ENCODE measurements around the gene ESYT3. TPM values are rescaled to one million over a fixed set of nuclear protein-coding genes. Genes with fewer than 3 reads are reported as not detected.

The ESYT3 gene
- total RNA-seq, 1 experiment from 2014 or later: 0.44 TPM

DNA sequence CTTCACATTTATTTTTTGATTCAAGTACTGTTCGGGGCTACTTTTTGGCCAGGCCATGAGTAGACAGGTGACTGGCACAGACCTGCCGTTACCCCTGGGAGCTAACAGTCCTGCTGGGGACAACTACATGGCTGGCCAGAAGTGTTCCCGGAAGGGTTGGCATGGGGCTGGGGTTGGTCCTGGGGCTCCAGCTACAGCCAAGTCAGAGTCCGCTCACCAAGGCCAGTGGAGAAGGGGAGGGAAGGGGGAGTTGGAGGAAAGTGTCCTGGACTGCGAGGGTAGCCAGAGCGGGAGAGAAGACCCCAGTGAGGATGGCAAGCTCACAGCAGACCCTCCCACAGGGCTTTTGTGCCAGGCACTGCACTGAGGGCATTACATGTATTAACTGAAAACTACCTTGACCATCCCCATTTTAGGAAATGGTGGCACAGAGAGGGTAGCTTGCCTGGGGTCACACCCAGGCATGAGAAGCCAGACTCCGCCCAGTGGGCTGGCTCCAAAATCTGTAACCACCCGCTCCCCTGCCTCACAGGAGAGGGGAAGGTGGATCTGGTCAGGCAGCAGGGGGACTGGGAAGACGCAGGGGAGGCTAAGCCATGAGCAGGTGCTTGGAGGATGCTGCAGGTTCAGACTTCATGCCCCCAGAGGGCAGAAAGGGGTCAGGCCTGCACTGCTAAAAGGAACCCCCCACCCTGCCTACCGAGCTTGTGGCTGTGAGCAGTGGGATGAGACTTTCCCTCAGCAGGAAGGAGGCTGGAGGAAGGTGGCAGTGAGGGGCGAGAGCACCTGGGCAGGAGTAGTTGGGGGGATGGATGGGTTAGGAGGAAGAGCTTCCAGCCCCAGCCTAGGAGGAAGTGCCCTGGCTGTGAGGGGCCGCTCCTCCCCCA, 38.3 kb upstream of the ESYT3 start:
- Mint-ChIP-seq H3K4me3 (ENCODE audit: unreplicated experiment) (no peak overlapping the region), H3K4me1 (ENCODE audit: insufficient read depth, unreplicated experiment) (peaks cover 2% of the 10 kb centered on the region), H3K27me3 (ENCODE audit: insufficient read depth, unreplicated experiment) (no peaks in the 10 kb centered on the region), H3K9me3 (ENCODE audit: unreplicated experiment) (no peaks in the 10 kb centered on the region), H3K36me3 (ENCODE audit: insufficient read depth, unreplicated experiment) (no peaks in the 10 kb centered on the region), H3K27ac (ENCODE audit: low read depth, unreplicated experiment) (no peak overlapping the region)
- DNase-seq (ENCODE audit: unreplicated experiment): no peak
- intact Hi-C loops (cut with micrococcal nuclease): no loop called here
- no TSS peak for BruUV-seq (replicated peaks)
- TF ChIP-seq, protein P1, sequence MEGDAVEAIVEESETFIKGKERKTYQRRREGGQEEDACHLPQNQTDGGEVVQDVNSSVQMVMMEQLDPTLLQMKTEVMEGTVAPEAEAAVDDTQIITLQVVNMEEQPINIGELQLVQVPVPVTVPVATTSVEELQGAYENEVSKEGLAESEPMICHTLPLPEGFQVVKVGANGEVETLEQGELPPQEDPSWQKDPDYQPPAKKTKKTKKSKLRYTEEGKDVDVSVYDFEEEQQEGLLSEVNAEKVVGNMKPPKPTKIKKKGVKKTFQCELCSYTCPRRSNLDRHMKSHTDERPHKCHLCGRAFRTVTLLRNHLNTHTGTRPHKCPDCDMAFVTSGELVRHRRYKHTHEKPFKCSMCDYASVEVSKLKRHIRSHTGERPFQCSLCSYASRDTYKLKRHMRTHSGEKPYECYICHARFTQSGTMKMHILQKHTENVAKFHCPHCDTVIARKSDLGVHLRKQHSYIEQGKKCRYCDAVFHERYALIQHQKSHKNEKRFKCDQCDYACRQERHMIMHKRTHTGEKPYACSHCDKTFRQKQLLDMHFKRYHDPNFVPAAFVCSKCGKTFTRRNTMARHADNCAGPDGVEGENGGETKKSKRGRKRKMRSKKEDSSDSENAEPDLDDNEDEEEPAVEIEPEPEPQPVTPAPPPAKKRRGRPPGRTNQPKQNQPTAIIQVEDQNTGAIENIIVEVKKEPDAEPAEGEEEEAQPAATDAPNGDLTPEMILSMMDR (IDR thresholded peaks at IDR 0.05; ENCODE audit: unreplicated experiment): no peak
- ChIA-PET POLR2A (interaction anchor here (0.6 kb wide), 1 partner anchor 572 kb away, joined by 4 read pairs; no protein-coding TSS in a partner anchor), CTCF (interaction anchor here (0.6 to 13.8 kb wide), 6 partner anchors 22 to 933 kb away, joined by 3 to 130 read pairs (median 4); no protein-coding TSS in a partner anchor)

DNA sequence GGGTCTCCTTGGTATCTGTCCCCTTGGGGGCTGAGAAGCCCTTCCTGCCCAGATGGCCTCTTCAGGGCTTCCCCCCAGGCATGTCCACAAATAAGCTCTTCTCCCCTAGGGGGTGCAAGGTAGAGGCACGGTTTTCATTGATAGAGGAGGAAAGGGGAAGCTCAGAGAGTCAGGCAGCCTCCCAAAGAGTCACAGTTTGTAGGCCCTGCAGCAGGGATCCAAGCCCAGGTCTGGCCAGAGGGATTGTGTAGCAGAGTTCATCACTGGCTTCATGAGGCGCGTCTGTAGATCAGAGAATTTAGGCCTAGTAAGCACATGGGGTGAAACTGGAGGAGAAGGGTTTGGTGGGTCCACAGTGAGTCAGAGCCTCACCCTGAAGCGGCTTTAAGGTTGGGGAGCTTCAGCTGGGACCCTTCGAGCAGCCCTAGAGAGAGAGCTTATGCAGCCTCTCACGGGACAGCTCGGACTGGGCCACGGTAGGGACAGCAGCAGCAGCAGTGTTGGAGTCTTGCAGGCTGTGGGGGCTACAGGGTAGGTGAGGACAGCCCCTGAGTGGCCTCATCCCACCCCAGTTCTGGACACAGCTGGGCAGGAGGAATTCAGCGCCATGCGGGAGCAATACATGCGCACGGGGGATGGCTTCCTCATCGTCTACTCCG, 37.5 kb upstream of the ESYT3 start:
- H3K27ac Mint-ChIP-seq (ENCODE audit: low read depth, unreplicated experiment): no peak overlapping the region
- H3K9me3 Mint-ChIP-seq (ENCODE audit: unreplicated experiment): no peaks in the 10 kb centered on the region
- no peaks in the 10 kb centered on the region for H3K36me3 Mint-ChIP-seq (ENCODE audit: insufficient read depth, unreplicated experiment)
- TF ChIP-seq, protein P1 (IDR thresholded peaks at IDR 0.05; ENCODE audit: unreplicated experiment): no peak
- H3K4me1 Mint-ChIP-seq (ENCODE audit: insufficient read depth, unreplicated experiment): no peaks in the 10 kb centered on the region
- intact Hi-C loops (cut with micrococcal nuclease): no loop called here
- DNase-seq (ENCODE audit: unreplicated experiment): no peak
- BruUV-seq (replicated peaks): no TSS peak
- ChIA-PET POLR2A (no interaction called here), CTCF (interaction anchor here (0.6 to 13.8 kb wide), 11 partner anchors 10 to 932 kb away, joined by 3 to 130 read pairs (median 3); no protein-coding TSS in a partner anchor)
- no peaks in the 10 kb centered on the region for H3K27me3 Mint-ChIP-seq (ENCODE audit: insufficient read depth, unreplicated experiment)
- no peak overlapping the region for H3K4me3 Mint-ChIP-seq (ENCODE audit: unreplicated experiment)

DNA sequence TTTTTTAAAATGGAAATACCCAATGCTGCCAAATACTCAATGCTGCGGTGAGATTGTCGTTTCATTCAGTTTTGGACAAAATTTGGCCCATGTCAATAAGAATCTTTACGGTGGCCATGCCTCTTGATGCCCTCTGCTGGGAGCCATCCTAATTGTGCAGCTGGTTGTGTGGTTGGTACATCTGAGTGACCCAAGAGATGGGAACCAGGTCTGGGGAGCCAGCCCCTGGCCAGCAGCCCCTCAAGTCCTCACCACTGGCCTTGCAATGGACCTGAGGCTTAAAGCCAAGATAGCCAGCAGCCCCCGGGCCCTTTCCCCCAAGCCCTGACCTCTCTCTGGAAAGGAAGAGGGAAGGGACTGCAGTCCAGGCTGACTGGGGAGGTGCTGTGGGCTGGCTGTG, 36.4 kb upstream of the ESYT3 start:
- peak; percentile 32 for DNase-seq (ENCODE audit: unreplicated experiment)
- Mint-ChIP-seq H3K4me3 (ENCODE audit: unreplicated experiment) (no peak overlapping the region), H3K4me1 (ENCODE audit: insufficient read depth, unreplicated experiment) (no peaks in the 10 kb centered on the region), H3K27me3 (ENCODE audit: insufficient read depth, unreplicated experiment) (no peaks in the 10 kb centered on the region), H3K27ac (ENCODE audit: low read depth, unreplicated experiment) (no peak overlapping the region), H3K36me3 (ENCODE audit: insufficient read depth, unreplicated experiment) (no peaks in the 10 kb centered on the region), H3K9me3 (ENCODE audit: unreplicated experiment) (no peaks in the 10 kb centered on the region)
- intact Hi-C loops (cut with micrococcal nuclease): loop anchor here (1.0 kb wide), 1 partner anchor 66 kb away; no protein-coding TSS in a partner anchor
- POLR2A ChIA-PET: no interaction called here
- CTCF ChIA-PET: interaction anchor here (0.6 to 13.8 kb wide), 13 partner anchors 8 to 527 kb away, joined by 3 to 130 read pairs (median 3); no protein-coding TSS in a partner anchor
- no TSS peak for BruUV-seq (replicated peaks)
- TF ChIP-seq, protein P1 (IDR thresholded peaks at IDR 0.05; ENCODE audit: unreplicated experiment): peak; percentile 36
